DMS53 treated with DMSO at 0.1 percent for 48 hours (cell line): ENCODE data around the gene SBNO2.

Experiments used
- DNase-seq: peaks from one replicate; lab custom pipeline; 2025; ENCODE audit not compliant: unreplicated experiment; lab: John Stamatoyannopoulos, UW

The SBNO2 gene

DNA sequence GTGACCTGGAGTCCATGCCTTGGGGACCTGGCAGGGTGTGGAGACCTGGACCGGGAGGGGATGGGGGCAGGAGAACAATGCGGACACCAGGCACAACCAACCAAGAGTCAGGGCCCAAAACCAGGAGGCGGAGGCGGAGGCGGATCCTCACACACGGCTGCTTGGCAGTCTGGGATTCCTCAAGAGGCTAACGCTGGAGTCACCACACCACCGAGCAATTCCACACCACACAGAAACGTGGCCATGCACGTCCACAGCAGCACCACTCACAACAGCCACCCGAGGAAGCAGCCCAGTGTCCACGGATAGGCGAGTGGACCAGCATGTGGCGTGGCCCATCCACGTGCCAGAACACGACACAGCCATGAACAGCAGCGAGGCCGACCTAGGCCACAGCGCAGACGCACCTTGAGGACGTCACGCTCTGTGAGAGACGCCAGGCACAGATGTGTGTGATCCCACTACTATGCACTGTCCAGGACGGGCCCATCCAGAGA is 17.7 kb downstream of the SBNO2 start:
- no peak for DNase-seq

DNA sequence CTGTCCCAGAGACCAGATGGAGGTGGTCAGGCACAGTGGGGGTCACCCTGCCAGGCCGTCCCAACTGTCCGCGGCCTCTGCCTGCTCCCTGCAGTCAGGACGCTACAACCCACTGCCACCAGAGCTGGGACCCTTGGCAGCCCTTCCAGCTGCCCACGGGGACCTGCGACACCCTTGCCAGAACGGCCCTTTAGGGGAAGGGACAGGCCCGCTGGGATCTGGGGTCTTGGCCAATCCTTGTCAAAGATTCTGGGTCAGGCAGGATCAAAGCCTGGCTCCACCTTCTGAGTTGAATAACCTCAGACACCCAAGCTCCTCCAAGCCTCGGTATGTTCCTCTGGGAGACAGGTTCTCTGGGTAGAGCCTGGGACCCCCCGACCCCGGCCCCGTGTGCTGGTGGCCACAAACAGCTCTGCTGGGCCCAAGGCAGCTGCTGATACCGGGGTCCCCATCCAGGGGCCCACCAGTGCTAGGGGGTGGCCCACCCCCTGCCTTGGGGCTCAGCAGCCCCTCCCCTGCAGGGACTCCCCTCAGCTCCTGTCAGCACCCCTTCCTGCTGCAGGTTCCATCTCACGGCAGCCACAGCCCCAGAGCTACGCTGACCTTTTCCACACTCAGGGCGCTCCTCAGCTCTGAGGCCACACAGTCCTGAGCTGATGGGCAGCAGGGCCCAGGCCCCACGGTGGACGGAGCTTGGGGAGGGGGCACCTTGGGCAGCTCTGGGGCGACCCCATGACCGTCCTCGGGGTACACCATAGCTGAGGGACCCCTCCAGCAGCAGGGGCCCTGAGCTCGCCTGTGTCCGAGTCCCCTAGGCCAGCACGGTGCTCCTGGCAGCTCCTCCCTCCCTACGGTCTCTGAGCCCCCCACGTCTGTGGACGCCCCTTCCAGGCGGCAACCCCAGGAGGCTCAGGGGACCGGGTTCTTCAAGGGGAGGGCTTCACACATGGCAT is 18.4 kb downstream of the SBNO2 start:
- DNase-seq: no peak

DNA sequence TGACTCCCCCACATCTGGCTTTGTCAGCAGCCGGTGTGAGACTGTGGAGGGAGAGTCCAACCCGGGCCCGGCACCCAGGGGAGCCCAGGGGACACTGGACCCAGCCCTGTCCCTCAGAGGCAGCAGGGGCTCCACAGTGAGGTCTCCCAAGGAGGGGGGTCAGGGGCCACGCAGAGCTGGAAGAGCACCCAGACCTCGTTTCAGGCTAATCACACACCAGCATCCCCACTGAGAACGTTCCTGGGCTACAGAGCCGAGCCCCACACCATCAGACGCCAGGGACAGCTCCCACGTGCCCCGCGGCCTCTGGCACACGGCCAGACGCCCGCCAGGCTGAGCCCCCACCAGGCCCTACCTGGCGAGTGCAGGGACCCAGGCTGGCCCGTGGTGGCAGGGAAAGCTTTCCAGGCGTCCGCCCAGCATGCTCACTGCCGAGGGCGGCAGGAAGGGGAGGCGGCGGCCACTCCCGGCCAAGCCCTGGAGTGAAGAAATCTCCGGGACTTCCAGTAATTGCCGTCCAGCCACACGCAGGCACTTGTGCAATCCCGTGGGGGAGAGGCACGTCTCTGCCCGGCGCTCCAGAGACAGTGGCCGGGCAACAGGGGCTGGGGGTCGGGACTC is 19.2 kb downstream of the SBNO2 start:
- no peak for DNase-seq

DNA sequence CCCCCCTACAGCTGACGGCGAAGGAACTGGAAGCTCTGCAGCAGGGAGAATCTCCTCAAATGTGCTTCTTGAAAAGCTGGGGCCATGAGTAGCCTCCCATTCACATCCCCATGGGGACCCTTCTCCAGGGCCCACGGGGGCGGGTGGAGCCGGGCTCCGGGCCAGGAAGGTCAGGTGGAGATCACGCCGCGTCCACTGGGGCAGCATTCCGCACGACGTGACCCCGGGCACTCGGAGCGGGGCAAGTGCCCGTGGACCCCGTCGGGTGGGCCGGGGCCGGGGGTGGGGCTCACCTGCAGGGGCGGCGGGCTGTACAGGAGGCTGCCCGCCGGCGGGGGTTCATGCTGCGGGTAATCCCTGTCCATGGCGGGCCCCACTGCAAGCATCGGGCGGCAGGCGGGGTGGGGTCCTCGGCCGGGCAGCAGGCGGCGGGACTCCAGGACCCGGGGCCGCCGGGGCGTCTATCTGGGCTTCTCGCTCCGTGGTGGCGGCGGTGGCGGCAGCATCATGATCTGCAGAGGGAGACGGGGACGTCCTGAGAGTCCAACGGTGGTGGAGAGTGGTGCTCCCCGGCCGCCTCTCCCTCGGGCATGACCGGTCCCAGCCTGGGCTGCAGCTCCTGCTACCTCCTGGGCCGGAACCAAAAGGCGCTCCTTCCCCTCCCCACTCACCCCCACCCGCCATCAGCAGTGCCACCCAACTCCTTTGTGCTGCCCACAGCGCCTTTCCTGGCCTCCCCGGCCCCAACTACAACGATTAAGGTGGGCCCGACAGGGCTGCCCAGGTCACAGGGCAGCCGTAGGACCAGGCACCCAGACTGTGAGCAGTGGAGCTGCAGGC is 20.0 kb downstream of the SBNO2 start:
- DNase-seq: no peak

DNA sequence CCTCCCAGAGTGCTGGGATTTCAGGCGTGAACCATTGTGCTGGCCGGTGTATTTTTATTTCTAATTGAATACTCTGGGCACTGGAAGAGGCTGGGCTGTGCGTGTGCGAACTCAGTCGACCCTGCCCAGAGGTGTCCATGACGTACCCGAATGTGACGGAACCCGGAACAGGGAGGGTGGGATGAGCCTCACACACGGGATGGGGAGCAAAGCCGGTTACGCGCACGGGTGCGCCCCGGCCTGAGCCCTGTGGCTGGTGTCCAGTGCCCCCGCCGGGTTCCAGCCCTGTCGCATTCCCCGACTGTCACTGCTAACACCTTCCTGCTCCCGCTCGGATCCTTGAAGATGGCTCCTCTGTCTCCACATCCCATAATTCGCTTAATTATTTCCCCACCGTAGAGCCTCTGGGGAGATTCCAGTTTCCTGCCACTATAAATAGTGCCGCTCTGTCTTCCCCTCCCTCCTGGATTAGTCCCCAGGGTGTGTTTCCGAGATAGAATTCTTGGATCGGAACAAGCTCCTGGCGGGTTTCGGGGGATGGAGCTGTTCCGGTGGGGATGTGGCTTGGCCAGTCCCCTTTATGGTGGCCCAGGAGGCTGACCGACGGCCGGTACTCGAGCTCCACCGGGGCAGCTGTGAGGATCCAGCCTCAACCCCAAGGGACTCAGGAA is 22.0 kb downstream of the SBNO2 start:
- no peak for DNase-seq

DNA sequence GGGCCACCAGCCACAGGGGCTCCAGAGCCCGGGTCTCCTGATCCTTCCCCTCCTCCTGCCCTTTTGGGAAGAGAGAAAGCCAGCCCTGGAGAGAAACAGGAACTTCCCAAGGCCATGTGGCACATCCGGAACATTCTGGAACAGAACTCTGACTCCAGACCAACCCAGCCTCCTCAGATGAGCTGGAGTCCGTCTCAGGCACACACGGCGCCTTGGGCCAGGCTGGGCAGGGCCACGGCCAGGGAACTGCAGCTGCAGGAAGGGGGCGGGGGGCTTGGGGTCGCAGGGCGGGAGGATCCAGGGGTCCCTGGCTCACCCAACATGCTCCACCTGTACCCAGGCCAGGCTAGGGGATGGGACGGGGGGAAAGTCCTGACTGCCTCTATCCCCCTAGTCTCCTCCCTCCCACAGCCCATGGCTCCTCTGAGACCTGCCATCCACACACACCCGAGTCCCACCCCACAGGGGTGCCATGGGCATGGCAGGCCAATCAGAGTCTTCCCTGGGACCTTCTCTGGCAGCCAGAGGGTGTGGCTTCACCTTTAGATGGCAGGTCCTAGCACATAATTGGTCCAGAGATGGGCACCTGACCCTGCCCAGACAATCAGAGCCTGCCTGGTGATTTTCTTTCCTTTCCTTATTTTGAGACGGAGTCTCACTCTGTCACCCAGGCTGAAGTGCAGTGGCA is 22.9 kb downstream of the SBNO2 start:
- no peak for DNase-seq

DNA sequence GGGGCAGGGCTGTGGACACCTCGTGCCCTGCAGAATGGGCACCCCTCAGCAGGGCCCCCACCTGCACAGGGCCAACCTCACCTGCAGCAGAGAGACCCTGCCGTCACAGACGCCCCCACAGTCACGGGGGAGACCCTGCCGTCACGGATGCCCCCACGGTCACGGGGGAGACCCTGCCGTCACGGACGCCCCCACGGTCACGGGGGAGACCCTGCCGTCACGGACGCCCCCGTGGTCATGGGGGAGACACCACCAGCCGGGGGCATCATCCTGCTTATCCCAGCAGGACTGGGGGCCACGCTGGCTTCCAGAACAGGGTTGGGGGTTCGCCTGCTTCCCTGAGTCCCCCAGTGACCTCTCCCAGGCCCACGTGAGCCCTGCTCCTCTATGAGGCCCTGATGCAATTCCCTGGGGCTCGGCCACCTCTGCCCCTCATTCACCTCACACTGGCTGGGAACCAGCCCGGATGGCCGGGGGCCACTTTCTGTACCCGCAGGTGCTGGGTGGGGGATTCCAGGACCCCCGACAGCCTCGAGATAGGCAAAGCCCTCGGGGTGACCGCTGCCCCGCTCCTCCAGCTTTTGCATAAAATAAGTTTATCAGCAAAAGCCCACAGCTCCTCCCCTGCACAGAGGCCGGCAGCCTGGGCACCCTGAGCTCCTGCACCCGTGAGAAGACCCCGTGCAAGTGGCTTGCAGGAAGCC is 23.6 kb downstream of the SBNO2 start:
- DNase-seq: no peak

DNA sequence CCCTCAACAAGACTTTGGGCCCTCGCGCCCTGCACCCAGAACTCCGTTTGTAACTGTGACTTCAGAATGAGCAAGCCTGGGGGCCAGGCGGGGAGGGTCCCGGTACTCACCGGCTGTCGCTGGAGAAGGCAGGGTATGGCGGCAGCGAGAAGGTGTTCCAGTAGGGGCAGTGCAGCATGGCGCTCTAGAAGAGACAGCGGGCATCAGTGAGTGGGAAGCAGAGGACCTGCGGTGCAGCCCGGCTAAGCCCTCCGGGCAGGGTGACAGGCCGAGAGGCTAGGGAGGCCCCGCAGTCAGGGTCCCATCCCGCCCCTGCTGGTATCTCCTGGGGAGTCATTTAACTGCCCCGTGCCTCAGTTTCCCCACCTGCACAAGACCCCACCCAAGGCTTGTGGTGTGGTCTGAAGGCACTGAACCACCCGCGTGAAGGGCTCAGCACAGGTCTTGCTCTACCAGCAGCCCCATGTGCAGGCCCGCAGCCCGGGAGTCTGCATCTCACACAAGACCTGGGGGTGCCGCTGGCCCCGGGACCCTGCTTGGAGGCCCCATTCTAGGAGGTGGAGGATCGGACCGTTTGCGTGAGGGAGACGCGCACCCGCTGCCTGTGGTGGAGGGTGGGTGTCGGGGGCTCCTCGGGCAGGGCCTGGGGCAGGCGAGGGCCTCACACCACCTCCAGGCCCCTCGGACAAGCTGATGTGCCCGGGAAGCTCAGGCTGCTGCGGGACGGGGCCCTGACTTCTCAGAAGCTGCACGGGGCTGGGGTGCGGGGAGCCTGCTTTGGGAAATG is 24.6 kb downstream of the SBNO2 start:
- no peak for DNase-seq

DNA sequence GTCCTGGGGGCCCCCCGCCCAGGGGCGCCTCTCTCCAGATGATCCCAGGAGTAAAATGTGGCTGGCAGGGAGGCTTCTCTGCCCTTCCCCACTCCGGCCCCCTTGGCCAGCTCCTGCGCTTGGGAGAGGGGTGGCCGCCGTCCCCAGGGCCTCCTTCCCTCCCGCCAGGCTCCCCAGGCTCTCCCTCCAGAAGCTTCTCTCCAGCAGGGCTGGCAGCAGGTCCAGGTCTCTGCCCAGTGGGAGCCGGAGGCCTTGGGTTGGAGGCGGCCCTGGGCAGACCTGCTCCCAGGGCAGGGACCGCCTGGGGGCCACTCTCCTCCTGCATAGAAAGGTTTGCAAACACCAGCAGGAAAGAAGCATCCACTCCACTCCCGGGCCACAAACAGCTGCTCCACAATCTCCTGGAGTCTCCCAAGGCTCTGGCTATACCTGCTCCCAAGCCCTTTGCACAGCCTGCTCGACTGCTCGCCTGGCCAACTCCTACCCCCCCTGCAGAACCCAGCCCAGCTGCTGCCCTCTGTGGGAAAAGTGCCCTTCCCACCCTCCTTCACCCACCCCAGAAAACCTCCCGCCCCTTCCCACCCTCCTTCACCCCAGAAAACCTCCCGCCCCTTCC is 26.0 kb downstream of the SBNO2 start:
- no peak for DNase-seq

DNA sequence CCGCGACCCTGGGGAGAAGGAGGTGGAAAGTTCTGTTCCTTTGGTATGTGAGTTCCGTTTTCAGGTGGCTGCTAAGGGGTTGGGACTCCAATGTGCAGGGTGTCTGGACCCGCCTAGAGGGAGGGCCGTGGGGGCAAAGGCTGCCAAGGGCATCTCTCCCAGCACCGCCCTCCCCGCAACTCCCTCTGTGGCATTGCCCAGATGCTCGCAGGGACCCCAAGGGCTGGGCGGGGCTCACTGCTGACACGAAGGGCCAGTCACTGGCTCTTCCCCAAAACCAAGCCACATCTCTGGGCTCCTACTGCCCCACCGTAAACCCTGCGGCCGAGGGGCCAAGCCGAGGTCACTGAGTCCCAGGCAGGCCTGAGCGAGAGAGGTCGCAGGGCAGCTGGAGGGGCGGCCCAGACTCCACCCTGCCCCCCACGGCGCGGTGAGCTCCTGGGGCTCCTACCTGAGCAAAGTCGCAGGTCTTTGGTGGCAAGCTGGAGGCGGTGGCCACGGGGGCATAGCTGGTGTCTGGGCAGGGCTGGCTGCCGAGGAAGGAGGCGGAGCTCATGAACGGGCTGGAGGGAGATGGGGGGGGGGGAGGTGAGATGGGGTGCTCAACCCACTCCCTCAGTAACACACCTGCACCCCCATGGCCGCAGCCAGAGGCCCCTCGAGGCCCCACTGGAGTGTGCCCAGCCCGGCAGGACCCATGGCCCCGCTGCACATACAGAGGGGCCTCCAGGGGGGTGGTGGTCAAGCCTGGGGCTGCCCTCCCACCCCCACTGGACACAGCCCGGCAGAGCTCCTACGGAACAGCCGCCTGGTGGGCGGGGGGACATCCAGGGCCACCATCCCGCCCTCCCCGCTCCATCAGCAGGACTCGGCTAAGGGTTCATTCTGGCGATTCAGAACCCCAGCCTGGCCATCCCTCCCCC is 26.9 kb downstream of the SBNO2 start:
- DNase-seq: no peak

DNA sequence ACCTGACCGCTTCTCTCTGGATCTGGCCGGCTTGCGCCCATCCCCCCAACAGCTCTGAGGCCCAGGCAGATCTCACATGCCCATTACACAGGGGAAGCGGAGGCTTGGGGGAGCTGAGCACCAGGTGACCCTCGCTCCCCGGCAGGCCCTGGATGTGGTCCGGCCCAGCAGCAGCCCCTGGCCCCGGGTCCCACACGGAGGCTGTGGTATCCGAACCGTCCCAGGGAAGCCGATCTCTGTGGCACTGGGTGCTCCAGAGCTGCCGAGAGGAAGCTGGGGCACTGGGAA is 27.7 kb downstream of the SBNO2 start:
- no peak for DNase-seq

DNA sequence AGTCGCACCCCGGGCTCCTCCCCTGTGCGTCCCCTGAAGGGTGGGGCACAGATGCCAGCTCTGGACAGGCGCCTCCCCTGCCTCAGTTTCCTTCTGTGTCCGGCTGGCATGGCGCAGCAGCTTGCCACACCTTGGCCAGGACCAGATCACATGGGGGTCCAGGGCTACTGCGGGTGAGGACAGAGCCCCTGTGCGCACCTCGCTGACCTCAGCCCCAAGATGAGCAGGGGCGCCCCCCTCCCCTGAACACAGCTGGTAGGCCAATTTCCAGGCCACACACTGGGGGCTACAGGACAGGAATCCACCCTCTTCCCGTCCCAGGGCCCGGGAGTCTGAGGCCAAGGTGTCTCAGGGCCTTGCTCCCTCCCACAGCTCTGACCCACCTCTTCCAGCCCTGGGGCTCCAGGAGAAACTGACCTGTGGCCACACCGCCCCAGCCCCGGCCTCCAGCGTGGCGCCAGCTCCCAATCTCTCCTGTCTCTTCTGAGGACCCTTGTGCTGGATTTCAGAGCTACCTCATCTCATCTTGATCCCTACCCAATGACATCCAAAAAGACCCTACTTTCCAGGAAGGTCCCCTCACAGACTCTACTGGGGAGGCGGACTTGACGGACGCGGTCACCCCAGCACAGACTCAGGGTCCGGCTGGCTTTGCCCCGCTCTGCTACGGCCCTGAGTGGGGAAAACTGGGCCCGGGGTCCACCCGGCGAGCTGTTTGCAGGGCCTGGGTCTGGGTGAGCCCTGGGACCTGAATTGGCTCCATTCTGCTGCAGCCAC is 28.2 kb downstream of the SBNO2 start:
- DNase-seq: no peak

DNA sequence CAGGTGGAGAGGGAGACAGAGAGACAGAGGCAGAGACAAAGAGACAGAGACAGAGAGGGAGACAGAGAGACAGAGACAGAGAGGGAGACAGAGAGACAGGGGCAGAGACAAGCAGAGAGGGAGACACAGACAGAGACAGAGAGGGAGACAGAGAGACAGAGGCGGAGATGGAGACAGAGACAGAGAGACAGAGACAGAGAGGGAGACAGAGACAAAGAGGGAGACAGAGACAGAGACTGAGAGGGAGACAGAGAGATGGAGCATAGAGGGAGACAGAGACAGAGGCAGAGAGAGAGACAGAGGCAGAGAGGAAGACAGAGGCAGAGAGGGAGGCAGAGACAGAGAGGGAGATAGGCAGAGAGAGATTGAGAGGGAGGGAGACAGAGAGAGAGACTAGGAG is 29.3 kb downstream of the SBNO2 start:
- DNase-seq: no peak

DNA sequence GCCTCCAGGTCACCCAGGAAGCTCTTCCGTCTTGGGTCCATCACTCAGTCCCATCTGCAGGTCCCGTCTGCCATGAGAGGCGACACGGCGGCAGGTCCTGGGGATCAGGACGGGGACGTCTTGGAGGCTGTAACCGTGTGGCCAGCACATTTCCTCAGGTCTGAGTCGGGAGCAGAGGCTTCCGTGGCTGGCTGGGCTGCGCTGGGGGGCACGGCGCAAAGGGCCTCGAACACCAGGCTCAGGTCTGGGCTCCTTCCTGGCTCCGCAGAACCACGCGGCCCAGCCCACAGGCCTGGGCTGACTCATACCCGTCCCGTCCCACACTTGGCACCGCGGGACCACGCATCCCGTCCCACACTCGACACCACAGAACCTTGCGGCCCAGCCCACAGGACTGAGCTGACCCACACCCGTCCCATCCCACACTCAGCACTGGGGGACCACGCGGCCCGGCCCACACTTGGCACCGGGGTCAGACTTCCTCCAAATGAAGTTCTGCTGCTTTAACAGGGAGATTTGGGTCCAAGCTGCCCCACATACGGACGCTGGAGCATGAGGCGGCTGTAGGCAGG is 30.2 kb downstream of the SBNO2 start:
- DNase-seq: no peak

DNA sequence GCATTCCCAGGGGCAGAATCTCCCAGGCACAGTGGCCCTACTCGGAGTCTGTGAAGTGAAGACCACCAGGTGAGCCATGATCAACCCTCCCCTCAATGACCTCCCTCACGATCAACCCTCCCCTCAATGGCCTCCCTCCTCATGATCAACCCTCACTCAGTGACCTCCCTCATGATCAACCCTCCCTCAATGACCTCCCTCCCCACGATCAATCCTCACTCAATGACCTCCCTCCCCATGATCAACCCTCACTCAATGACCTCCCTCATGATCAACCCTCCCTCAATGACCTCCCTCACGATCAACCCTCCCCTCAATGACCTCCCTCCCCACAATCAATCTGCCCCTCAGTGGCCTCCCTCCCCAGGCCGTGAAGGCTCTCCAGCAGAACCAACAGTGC is 32.1 kb downstream of the SBNO2 start:
- DNase-seq: no peak

DNA sequence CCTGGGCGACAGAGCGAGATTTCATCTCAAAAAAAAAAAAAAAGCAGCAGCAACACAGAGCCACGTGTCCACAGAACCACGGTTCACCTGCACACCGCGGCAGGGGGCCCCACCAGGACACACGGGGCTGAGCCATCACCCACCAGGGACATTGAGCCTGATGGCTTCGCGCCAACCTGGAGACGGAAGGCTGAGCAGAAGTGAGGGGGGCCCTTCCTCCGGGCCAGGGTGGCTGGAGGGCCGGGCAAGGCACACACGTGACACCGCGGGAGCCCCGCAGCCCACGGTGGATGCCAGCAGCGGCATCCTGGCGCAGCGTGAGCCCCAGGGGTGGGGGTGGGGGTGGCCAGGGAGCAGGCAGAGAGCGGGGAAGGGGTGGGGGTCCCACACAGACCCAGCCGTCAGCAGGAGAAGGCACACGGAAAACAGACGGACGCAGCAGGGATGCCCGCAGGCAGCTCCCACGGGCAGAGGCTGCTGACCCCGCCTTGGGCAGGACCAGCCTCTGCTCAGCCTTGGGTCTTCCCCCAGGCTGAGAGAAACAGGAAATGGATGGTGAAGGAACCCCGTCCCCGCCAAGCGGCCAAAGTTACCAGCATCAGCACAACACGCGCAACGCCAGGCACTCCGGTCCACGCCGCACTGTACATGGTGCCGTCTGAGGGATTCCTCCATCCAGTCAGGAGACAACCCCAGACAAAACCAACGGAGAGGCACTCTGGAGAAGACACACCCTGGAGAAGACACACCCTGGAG is 33.6 kb downstream of the SBNO2 start:
- no peak for DNase-seq
